GM12878 (cell line): Measurements from ENCODE around the gene ITPRIPL2. TPM values are rescaled to one million over a fixed set of nuclear protein-coding genes. Genes with fewer than 3 reads are reported as not detected.

Experiments
- ATAC-seq: fragments of 200-7000 bp; cut with Tn5 transposase; 3 replicates; pipeline ENCODE4 v1.9.1; 2020; ENCODE audit warnings: mild to moderate bottlenecking, moderate library complexity
- BruUV-seq: library from RNA; stranded (reverse); fragments of 400-500 nt; replicated peaks from 2 replicates; lab custom pipeline; 2021; lab: Mats Ljungman, UMichigan
- CTCF ChIA-PET: fragments of 300-600 bp; sonication (Branson Sonifier 250); formaldehyde crosslinking; extraction: SDS; loops from one replicate; lab custom pipeline; 2021; ENCODE audit warnings: inconsistent platforms; lab: Yijun Ruan, JAX
- POLR2A ChIA-PET: fragments of 350-600 bp; formaldehyde crosslinking; extraction: SDS; loops from one replicate; lab custom pipeline; 2021; ENCODE audit warnings: inconsistent platforms; lab: Charles Lee
- RAD21 ChIA-PET: fragments of 300-600 bp; sonication (Branson Sonifier 250); formaldehyde crosslinking; loops from one replicate; lab custom pipeline; 2023; ENCODE audit warnings: antibody characterized with exemption; ENCODE audit not compliant: unreplicated experiment; lab: Charles Lee
- SMC1A ChIA-PET: fragments of 300-600 bp; sonication (Branson Sonifier 250); formaldehyde crosslinking; loops from one replicate; lab custom pipeline; 2023; ENCODE audit not compliant: unreplicated experiment, uncharacterized antibody; lab: Charles Lee
- DNase-seq: peaks from one replicate; pipeline ENCODE4 v3.0.0-alpha.2; 2011; ENCODE audit warnings: low read depth, low spot score
- FAIRE-seq: peaks from 3 replicates; lab custom pipeline; 2011; peaks lifted over from hg19 to GRCh38; lab: Jason Lieb, UNC
- H2AFZ ChIP-seq: 2 replicates; pipeline ENCODE4 v1.6.0; 2011; ENCODE audit warnings: low read depth, low read length, control low read depth; ENCODE audit not compliant: control insufficient read depth
- H3K27ac ChIP-seq: 2 replicates; pipeline ENCODE4 v1.5.1; 2011; ENCODE audit warnings: control low read depth; ENCODE audit not compliant: control insufficient read depth, insufficient read depth
- H3K27me3 ChIP-seq, 2 experiments: replicated peaks in 1 of 2; 2 replicates each; pipeline versions ENCODE4 v1.6.0 to v1.6.1; 2011; ENCODE audit warnings: low read length in 1 of 2; ENCODE audit not compliant: control insufficient read depth in 2 of 2, insufficient read depth in 2 of 2
- H3K36me3 ChIP-seq, 2 experiments: 2 replicates each; pipeline ENCODE4 v1.5.1; 2011; ENCODE audit warnings: low read length in 1 of 2; ENCODE audit not compliant: control insufficient read depth in 2 of 2, insufficient read depth in 2 of 2
- H3K4me1 ChIP-seq: 2 replicates; pipeline ENCODE4 v1.6.1; 2011; ENCODE audit warnings: mild to moderate bottlenecking, low read length, moderate library complexity, mixed read lengths; ENCODE audit not compliant: control insufficient read depth, insufficient read depth
- H3K4me2 ChIP-seq: 2 replicates; pipeline ENCODE4 v1.6.0; 2011; ENCODE audit warnings: control low read depth; ENCODE audit not compliant: control insufficient read depth, insufficient read depth
- H3K4me3 ChIP-seq: fragments of 200-600 bp; sonication (generic); 2 replicates; pipeline ENCODE4 v1.5.1; 2016
- H3K79me2 ChIP-seq: 2 replicates; pipeline ENCODE4 v1.6.0; 2011; ENCODE audit warnings: low read length; ENCODE audit not compliant: control insufficient read depth, insufficient read depth
- H3K9ac ChIP-seq: 2 replicates; pipeline ENCODE4 v1.8.0; 2011; ENCODE audit warnings: low read length, control low read depth, mixed read lengths; ENCODE audit not compliant: control insufficient read depth, insufficient read depth
- H3K9me3 ChIP-seq: replicated peaks from 3 replicates; pipeline ENCODE4 v1.5.1; 2011; ENCODE audit warnings: mild to moderate bottlenecking, low read length; ENCODE audit not compliant: control insufficient read depth, insufficient read depth
- H4K20me1 ChIP-seq: 2 replicates; pipeline ENCODE4 v1.6.0; 2011; ENCODE audit not compliant: control insufficient read depth, insufficient read depth
- CREB1 ChIP-seq: IDR thresholded peaks from 2 replicates; pipeline ENCODE4 v1.6.1; 2012; ENCODE audit warnings: low read depth, mild to moderate bottlenecking, inconsistent platforms
- EGR1 ChIP-seq, 2 experiments: IDR thresholded peaks; 1 replicate in 1 of 2; 2 replicates in 1 of 2; pipeline ENCODE4 v1.6.1; 2011 to 2012; ENCODE audit warnings: low read depth in 2 of 2, low read length in 2 of 2, borderline replicate concordance in 1 of 2, mild to moderate bottlenecking in 1 of 2, moderate library complexity in 1 of 2
- JUNB ChIP-seq: IDR thresholded peaks from 2 replicates; pipeline ENCODE4 v1.6.1; 2016; ENCODE audit warnings: antibody characterized with exemption, mild to moderate bottlenecking
- MYC ChIP-seq: IDR thresholded peaks from 2 replicates; pipeline ENCODE4 v1.6.1; 2011; ENCODE audit warnings: mild to moderate bottlenecking, low read length, moderate library complexity, inconsistent platforms; ENCODE audit not compliant: insufficient read depth, insufficient replicate concordance, insufficient read length, severe bottlenecking
- RUNX3 ChIP-seq: IDR thresholded peaks from 2 replicates; pipeline ENCODE4 v1.6.1; 2012; ENCODE audit warnings: low read length, inconsistent platforms
- SRF ChIP-seq, 2 experiments: IDR thresholded peaks; 2 replicates each; pipeline ENCODE4 v1.6.1; 2011; ENCODE audit warnings: low read depth in 2 of 2, low read length in 2 of 2, mild to moderate bottlenecking in 1 of 2, moderate library complexity in 1 of 2
- TAF1 ChIP-seq: IDR thresholded peaks from 2 replicates; pipeline ENCODE4 v1.6.1; 2011; ENCODE audit warnings: mild to moderate bottlenecking, low read depth, low read length, borderline replicate concordance
- ZNF622 ChIP-seq: fragments of 450-650 bp; IDR thresholded peaks from 2 replicates; pipeline ENCODE4 v1.6.1; 2017; ENCODE audit warnings: mild to moderate bottlenecking, inconsistent platforms
- WGBS: methylation state at CpG from one replicate; pipeline ENCODE4 v1.1.6; 2016; ENCODE audit warnings: low lambda C conversion rate; ENCODE audit not compliant: insufficient replicate concordance, insufficient coverage; ENCODE audit errors: missing lambda C conversion rate; 5-methylcytosine and 5-hydroxymethylcytosine counted together
- in situ Hi-C: fragments of 300-500 bp; cut with MboI; formaldehyde crosslinking; loops from 9 replicates; pipeline ENCODE4 v1.14.3; 2018; ENCODE audit warnings: mixed read lengths
- intact Hi-C: fragments of 100-400 bp; cut with micrococcal nuclease; formaldehyde crosslinking; loops from one replicate; pipeline ENCODE4 v1.14.2; 2022; ENCODE audit not compliant: unreplicated experiment
- polyA plus RNA-seq, 11 experiments: library from polyadenylated mRNA; depleted of rRNA in 4 of 11; unstranded in 6 of 11; stranded (reverse) in 5 of 11; fragments of >200 nt; fragmentation: Nextera tagmentation in 4 of 11; fragmentation: Illumina TruSeq in 1 of 11; extraction: Ambion mirVana in 4 of 11; extraction: Trizol in 1 of 11; gene quantifications; 1 replicate in 1 of 11; 2 replicates in 10 of 11; pipeline versions ENCODE4 v1.2.1 to v1.2.3, GENCODE V29; 2011 to 2016; ENCODE audit warnings: inconsistent platforms in 2 of 11, missing spikeins in 2 of 11, low read depth in 1 of 11
- total RNA-seq, 4 experiments: library from RNA; depleted of rRNA in 3 of 4; stranded (reverse); fragments of >200 nt in 3 of 4; fragmentation: Illumina TruSeq in 1 of 4; extraction: Trizol in 1 of 4; gene quantifications; 2 replicates each; pipeline versions ENCODE4 v1.2.1 to v1.2.3, GENCODE V29; 2013 to 2021
- TF ChIP-seq, protein P1 (sequence below): fragments of 450-650 bp; IDR thresholded peaks from 2 replicates; pipeline ENCODE4 v1.6.1; 2017; ENCODE audit warnings: mild to moderate bottlenecking, moderate library complexity
- TF ChIP-seq, protein P2 (sequence below): fragments of 450-650 bp; IDR thresholded peaks from 2 replicates; pipeline ENCODE4 v1.6.1; 2017; ENCODE audit warnings: borderline replicate concordance
- TF ChIP-seq, protein P3 (sequence below): fragments of 450-650 bp; IDR thresholded peaks from 2 replicates; pipeline ENCODE4 v1.6.1; 2016; ENCODE audit warnings: mild to moderate bottlenecking
- TF ChIP-seq, protein P4 (sequence below): IDR thresholded peaks from 2 replicates; pipeline ENCODE4 v1.6.1; 2012; ENCODE audit warnings: low read depth, low read length, improper control_type of control experiment

The ITPRIPL2 gene
- total and polyA plus RNA-seq, 10 of the 15 experiments (the other 5 are each of a cell fraction or from before 2014, with no cell fraction given) = 0.48 to 14.3 (median 3.5) TPM

DNA sequence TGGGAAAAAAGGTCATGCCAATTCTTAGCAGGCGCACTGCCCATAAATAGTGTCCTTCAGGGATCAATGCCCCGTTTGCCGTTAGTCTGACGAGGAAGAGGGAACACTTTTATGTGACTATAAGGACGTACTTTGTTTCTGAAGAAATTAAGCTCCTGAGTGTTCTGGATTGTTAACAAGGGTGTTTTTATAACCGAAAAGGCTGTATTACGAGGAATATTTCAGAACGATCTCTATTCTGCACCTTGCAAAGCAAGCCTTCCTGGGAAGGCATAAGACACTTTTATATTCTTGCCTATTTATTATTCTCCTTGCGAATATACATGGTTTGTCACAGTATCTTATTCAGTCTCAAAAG lies 29.8 kb downstream of the ITPRIPL2 start:
- no peaks in the 10 kb centered on the region for H3K79me2 ChIP-seq
- 0 out of 4 replicates have a peak, but pooled peaks cover 0 to 2% of the 10 kb centered on the region in 2 experiments for H3K27me3 ChIP-seq
- H3K36me3 ChIP-seq = no peaks in the 10 kb centered on the region
- FAIRE-seq = no peak
- BruUV-seq = no TSS peak
- no peak overlapping the region for H3K9ac ChIP-seq
- ChIA-PET SMC1A (interaction anchor here (0.6 to 1.4 kb wide), 4 partner anchors 15 to 49 kb away, joined by 3 to 6 read pairs (median 4); no protein-coding TSS in a partner anchor), CTCF (interaction anchor here (3.2 to 3.7 kb wide), 2 partner anchors 36 to 57 kb away, joined by 10 to 13 read pairs; no protein-coding TSS in a partner anchor), RAD21 (interaction anchor here (1.1 kb wide), 1 partner anchor 58 kb away, joined by 3 read pairs; no protein-coding TSS in a partner anchor), POLR2A (no interaction called here)
- TF ChIP-seq, protein P1, sequence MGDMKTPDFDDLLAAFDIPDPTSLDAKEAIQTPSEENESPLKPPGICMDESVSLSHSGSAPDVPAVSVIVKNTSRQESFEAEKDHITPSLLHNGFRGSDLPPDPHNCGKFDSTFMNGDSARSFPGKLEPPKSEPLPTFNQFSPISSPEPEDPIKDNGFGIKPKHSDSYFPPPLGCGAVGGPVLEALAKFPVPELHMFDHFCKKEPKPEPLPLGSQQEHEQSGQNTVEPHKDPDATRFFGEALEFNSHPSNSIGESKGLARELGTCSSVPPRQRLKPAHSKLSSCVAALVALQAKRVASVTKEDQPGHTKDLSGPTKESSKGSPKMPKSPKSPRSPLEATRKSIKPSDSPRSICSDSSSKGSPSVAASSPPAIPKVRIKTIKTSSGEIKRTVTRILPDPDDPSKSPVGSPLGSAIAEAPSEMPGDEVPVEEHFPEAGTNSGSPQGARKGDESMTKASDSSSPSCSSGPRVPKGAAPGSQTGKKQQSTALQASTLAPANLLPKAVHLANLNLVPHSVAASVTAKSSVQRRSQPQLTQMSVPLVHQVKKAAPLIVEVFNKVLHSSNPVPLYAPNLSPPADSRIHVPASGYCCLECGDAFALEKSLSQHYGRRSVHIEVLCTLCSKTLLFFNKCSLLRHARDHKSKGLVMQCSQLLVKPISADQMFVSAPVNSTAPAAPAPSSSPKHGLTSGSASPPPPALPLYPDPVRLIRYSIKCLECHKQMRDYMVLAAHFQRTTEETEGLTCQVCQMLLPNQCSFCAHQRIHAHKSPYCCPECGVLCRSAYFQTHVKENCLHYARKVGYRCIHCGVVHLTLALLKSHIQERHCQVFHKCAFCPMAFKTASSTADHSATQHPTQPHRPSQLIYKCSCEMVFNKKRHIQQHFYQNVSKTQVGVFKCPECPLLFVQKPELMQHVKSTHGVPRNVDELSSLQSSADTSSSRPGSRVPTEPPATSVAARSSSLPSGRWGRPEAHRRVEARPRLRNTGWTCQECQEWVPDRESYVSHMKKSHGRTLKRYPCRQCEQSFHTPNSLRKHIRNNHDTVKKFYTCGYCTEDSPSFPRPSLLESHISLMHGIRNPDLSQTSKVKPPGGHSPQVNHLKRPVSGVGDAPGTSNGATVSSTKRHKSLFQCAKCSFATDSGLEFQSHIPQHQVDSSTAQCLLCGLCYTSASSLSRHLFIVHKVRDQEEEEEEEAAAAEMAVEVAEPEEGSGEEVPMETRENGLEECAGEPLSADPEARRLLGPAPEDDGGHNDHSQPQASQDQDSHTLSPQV = no peak
- TF ChIP-seq RUNX3 (no peak), CREB1 (no peak), MYC (no peak), SRF (IDR thresholded peaks at IDR 0.05; ENCODE audit: low read depth in 2 of 2, low read length in 2 of 2) (no peak), ZNF622 (no peak), JUNB (no peak), TAF1 (no peak), EGR1 (IDR thresholded peaks at IDR 0.05; ENCODE audit: borderline replicate concordance in 1 of 2, low read depth in 2 of 2, low read length in 2 of 2) (no peak)
- TF ChIP-seq, protein P2, sequence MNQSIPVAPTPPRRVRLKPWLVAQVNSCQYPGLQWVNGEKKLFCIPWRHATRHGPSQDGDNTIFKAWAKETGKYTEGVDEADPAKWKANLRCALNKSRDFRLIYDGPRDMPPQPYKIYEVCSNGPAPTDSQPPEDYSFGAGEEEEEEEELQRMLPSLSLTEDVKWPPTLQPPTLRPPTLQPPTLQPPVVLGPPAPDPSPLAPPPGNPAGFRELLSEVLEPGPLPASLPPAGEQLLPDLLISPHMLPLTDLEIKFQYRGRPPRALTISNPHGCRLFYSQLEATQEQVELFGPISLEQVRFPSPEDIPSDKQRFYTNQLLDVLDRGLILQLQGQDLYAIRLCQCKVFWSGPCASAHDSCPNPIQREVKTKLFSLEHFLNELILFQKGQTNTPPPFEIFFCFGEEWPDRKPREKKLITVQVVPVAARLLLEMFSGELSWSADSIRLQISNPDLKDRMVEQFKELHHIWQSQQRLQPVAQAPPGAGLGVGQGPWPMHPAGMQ = no peak
- TF ChIP-seq, protein P3, sequence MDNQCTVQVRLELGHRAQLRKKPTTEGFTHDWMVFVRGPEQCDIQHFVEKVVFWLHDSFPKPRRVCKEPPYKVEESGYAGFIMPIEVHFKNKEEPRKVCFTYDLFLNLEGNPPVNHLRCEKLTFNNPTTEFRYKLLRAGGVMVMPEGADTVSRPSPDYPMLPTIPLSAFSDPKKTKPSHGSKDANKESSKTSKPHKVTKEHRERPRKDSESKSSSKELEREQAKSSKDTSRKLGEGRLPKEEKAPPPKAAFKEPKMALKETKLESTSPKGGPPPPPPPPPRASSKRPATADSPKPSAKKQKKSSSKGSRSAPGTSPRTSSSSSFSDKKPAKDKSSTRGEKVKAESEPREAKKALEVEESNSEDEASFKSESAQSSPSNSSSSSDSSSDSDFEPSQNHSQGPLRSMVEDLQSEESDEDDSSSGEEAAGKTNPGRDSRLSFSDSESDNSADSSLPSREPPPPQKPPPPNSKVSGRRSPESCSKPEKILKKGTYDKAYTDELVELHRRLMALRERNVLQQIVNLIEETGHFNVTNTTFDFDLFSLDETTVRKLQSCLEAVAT = no peak
- TF ChIP-seq, protein P4, sequence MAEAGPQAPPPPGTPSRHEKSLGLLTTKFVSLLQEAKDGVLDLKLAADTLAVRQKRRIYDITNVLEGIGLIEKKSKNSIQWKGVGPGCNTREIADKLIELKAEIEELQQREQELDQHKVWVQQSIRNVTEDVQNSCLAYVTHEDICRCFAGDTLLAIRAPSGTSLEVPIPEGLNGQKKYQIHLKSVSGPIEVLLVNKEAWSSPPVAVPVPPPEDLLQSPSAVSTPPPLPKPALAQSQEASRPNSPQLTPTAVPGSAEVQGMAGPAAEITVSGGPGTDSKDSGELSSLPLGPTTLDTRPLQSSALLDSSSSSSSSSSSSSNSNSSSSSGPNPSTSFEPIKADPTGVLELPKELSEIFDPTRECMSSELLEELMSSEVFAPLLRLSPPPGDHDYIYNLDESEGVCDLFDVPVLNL = no peak
- H3K9me3 ChIP-seq = no peaks in the 10 kb centered on the region; the same call in 2 of the 3 replicates
- no peak overlapping the region for H3K4me3 ChIP-seq
- no peak overlapping the region for H3K27ac ChIP-seq
- no peak overlapping the region for H2AFZ ChIP-seq
- H3K4me2 ChIP-seq = no peak overlapping the region
- intact Hi-C loops = no loop called here
- H3K4me1 ChIP-seq = no peaks in the 10 kb centered on the region
- 37% methylated on average over 9 of the region's 9 CpGs for WGBS
- H4K20me1 ChIP-seq = no peaks in the 10 kb centered on the region
- no peak for ATAC-seq
- in situ Hi-C loops = no loop called here
- DNase-seq = no peak
